ENCODE measurements around the gene VTN.

Gene VTN

DNA sequence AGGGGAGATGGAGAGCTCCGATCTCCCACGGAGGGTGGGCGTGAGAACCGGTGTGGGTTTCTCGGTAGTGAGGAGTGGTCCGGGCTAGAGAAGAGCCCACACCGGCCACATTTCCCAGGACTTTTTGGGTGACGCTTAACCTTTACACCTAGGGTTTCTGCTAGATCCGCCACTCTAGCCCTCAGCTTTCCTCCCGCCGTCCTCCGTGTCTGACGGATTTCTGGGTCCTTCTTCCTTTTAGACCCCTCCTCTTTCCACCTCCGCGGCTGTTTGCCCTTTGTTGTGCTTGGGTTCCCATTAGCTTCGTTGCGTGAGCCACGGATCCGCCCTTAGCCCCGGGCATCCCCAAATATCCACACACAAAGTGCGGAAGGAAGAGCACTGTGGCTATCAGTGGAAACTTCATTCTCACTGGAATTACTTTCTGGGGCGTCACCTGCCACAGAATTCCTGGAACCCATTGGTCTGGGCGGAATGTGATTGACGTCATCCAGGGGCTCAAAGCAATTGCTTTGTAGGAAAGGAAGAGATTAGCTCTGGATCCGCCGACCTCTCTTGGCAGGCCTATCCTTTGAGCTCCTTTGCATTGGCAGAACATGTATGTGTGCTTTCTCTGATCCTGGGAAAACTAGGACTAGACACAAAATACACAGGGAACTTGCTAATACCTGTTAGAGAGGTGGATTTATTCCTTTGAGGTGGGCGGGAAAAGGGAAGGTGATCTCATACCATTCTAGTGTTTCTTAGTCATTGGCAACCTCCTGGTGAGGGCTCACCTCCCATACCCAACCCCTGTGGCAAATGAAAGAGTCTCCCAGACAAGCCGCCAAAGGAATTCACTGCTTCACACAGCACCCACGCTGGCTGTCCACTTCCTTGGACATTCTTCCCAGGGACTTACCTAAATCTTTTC, 33.9 kb downstream of the VTN start:
- Histone ChIP-seq H3K36me3 (ENCODE audit: insufficient read depth, low read length) (peaks cover 9% of the 10 kb centered on the region; the same call in 1 of the 2 replicates), H4K20me1 (ENCODE audit: insufficient read depth, low read length) (no peaks in the 10 kb centered on the region), H3K27ac (ENCODE audit: low read depth, low read length, poor library complexity, severe bottlenecking) (no peak overlapping the region), H3K4me3 (ENCODE audit: low read depth, low read length, poor library complexity, severe bottlenecking) (peak overlapping the region; percentile 84), H3K9me3 (ENCODE audit: low read length) (no peaks in the 10 kb centered on the region), H3K9ac (ENCODE audit: low read length) (peak overlapping the region; percentile 77), H3K79me2 (ENCODE audit: insufficient read depth, low read length) (no peaks in the 10 kb centered on the region), H3K4me1 (ENCODE audit: insufficient read depth, low read length, severe bottlenecking) (peaks cover 26% of the 10 kb centered on the region), H2AFZ (ENCODE audit: low read length) (no peak overlapping the region), H3K27me3 (ENCODE audit: insufficient read depth, low read length) (no peaks in the 10 kb centered on the region), H3F3A (ENCODE audit: insufficient read depth, low read length) (no peaks in the 10 kb centered on the region), H3K4me2 (ENCODE audit: low read length) (peak overlapping the region; percentile 86), H3K9me2 (ENCODE audit: low read depth, low read length) (no peaks in the 10 kb centered on the region)
- TF ChIP-seq EZH2 (IDR thresholded peaks at IDR 0.05; ENCODE audit: borderline replicate concordance, low read length), result no peak
- TF ChIP-seq, protein P1, sequence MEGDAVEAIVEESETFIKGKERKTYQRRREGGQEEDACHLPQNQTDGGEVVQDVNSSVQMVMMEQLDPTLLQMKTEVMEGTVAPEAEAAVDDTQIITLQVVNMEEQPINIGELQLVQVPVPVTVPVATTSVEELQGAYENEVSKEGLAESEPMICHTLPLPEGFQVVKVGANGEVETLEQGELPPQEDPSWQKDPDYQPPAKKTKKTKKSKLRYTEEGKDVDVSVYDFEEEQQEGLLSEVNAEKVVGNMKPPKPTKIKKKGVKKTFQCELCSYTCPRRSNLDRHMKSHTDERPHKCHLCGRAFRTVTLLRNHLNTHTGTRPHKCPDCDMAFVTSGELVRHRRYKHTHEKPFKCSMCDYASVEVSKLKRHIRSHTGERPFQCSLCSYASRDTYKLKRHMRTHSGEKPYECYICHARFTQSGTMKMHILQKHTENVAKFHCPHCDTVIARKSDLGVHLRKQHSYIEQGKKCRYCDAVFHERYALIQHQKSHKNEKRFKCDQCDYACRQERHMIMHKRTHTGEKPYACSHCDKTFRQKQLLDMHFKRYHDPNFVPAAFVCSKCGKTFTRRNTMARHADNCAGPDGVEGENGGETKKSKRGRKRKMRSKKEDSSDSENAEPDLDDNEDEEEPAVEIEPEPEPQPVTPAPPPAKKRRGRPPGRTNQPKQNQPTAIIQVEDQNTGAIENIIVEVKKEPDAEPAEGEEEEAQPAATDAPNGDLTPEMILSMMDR (IDR thresholded peaks at IDR 0.05; ENCODE audit: low read length), result no peak

DNA sequence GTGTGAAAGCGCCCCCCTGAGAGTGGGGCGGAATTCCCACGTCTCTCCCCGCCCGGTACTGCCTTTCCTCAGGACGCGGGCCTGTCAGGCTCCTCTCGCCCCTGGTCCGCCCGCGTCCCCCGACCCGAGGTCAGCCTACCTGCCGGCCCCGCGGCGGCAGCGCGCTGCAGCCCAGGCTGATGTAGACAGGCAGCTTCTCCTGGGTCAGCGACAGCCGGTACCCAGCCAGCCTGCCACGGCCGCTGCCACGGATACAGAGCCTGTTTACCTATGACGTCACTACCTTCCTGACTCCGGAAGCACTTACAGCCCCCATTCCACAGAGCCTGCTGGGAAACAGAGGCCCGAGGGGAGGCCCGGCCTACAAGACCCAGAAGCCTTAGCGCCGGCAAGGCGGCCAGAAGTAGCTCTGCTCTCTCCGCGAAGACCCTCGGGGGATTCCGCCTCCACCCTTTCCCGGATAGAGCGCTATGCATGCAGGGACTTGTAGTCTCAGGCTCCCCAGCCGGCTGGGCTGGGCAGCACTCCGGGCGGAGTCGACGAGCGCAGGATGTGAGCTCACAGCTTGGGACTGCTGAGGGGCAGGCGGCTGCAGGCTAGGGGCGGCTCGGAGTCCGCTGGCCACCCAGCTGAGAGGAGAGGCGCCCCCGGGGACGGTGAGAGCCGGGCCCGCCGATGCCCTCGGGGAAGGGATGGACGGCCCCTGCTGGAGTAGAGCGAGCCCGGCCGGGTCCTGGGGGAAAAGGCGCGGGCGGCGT, 34.7 kb downstream of the VTN start, which contains the start of the genes IFT20 and TNFAIP1:
IFT20 (minus strand) TSS at position 272 of the 758 bp plus-strand sequence. CDS start 3,487 bp downstream, outside the sequence.
TNFAIP1 (plus strand) TSS at position 561 of the 758 bp plus-strand sequence. CDS start 3,761 bp downstream, outside the sequence.
- H3K4me2 ChIP-seq (ENCODE audit: low read length), result peak within 1 kb of the TSS; percentile 86
- H3F3A ChIP-seq (ENCODE audit: insufficient read depth, low read length), result no peaks in the 10 kb centered on the region
- no peak for TF ChIP-seq EZH2 (IDR thresholded peaks at IDR 0.05; ENCODE audit: borderline replicate concordance, low read length)
- TF ChIP-seq, protein P1 (IDR thresholded peaks at IDR 0.05; ENCODE audit: low read length), result no peak
- H2AFZ ChIP-seq (ENCODE audit: low read length), result no peak within 1 kb of the TSS
- peak within 1 kb of the TSS; percentile 84 for H3K4me3 ChIP-seq (ENCODE audit: low read depth, low read length, poor library complexity, severe bottlenecking)
- peaks cover 13% of the 10 kb centered on the region; the same call in 1 of the 2 replicates for H3K36me3 ChIP-seq (ENCODE audit: insufficient read depth, low read length)
- H3K4me1 ChIP-seq (ENCODE audit: insufficient read depth, low read length, severe bottlenecking), result peaks cover 26% of the 10 kb centered on the region
- no peaks in the 10 kb centered on the region for H3K27me3 ChIP-seq (ENCODE audit: insufficient read depth, low read length)
- no peak within 1 kb of the TSS for H3K27ac ChIP-seq (ENCODE audit: low read depth, low read length, poor library complexity, severe bottlenecking)
- peak within 1 kb of the TSS; percentile 77 for H3K9ac ChIP-seq (ENCODE audit: low read length)
- H3K79me2 ChIP-seq (ENCODE audit: insufficient read depth, low read length), result no peaks in the 10 kb centered on the region
- no peaks in the 10 kb centered on the region for H3K9me3 ChIP-seq (ENCODE audit: low read length)
- H3K9me2 ChIP-seq (ENCODE audit: low read depth, low read length), result no peaks in the 10 kb centered on the region
- no peaks in the 10 kb centered on the region for H4K20me1 ChIP-seq (ENCODE audit: insufficient read depth, low read length)

DNA sequence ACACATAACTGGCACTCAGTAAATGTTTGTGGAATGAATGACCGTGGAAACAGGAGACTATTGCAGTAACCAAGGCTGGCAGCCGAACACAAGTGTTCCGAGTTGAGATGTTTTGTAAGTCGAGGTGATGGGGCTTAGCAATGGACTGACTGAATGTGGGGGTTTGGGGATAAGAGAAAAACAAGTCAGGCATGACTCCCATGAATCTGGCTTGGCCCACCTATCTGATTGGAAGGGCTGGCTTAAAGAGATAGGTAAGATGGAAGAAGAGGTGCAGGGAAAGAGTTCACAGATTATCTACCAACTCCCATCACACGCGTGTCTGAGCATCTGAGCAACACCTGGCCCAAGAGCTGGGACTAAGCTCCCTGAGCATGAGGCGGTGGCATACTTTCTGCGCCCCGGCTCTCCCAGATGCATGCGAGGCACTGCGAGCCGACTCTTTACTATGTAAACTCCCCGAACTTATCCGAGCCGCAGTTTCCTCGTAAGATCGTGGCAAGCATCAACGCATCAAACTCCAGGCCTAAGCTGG, 35.4 kb downstream of the VTN start:
- Histone ChIP-seq H3K9ac (ENCODE audit: low read length) (peak overlapping the region; percentile 71), H3K27ac (ENCODE audit: low read depth, low read length, poor library complexity, severe bottlenecking) (no peak overlapping the region), H3K4me1 (ENCODE audit: insufficient read depth, low read length, severe bottlenecking) (peaks cover 26% of the 10 kb centered on the region), H3F3A (ENCODE audit: insufficient read depth, low read length) (no peaks in the 10 kb centered on the region), H3K4me3 (ENCODE audit: low read depth, low read length, poor library complexity, severe bottlenecking) (peak overlapping the region; percentile 84), H2AFZ (ENCODE audit: low read length) (no peak overlapping the region), H3K4me2 (ENCODE audit: low read length) (peak overlapping the region; percentile 71), H3K36me3 (ENCODE audit: insufficient read depth, low read length) (peaks cover 13% of the 10 kb centered on the region; the same call in 1 of the 2 replicates), H3K27me3 (ENCODE audit: insufficient read depth, low read length) (no peaks in the 10 kb centered on the region), H3K79me2 (ENCODE audit: insufficient read depth, low read length) (no peaks in the 10 kb centered on the region), H3K9me2 (ENCODE audit: low read depth, low read length) (no peaks in the 10 kb centered on the region), H4K20me1 (ENCODE audit: insufficient read depth, low read length) (no peaks in the 10 kb centered on the region), H3K9me3 (ENCODE audit: low read length) (no peaks in the 10 kb centered on the region)
- TF ChIP-seq, protein P1 (IDR thresholded peaks at IDR 0.05; ENCODE audit: low read length), result no peak
- no peak for TF ChIP-seq EZH2 (IDR thresholded peaks at IDR 0.05; ENCODE audit: borderline replicate concordance, low read length)

Measured in OCI-LY1 (cell line).